22Rv1 (cell line): ENCODE results near the gene NT5DC4.

Experiments used
- CTCF ChIP-seq: fragments of 450-650 bp; IDR thresholded peaks from 2 replicates; pipeline ENCODE4 v1.5.1; 2017; ENCODE audit warnings: mild to moderate bottlenecking
- ZFX ChIP-seq: fragments of 450-650 bp; IDR thresholded peaks from 2 replicates; pipeline ENCODE4 v1.6.1; 2017; ENCODE audit warnings: antibody characterized with exemption, borderline replicate concordance

- no peak for TF ChIP-seq CTCF
- no peak for TF ChIP-seq ZFX
Observed at GRCh38 chr2:112758711-112759110, 37.9 kb downstream of the NT5DC4 start.
